Measurements from ENCODE around the gene S100A4.

DNA sequence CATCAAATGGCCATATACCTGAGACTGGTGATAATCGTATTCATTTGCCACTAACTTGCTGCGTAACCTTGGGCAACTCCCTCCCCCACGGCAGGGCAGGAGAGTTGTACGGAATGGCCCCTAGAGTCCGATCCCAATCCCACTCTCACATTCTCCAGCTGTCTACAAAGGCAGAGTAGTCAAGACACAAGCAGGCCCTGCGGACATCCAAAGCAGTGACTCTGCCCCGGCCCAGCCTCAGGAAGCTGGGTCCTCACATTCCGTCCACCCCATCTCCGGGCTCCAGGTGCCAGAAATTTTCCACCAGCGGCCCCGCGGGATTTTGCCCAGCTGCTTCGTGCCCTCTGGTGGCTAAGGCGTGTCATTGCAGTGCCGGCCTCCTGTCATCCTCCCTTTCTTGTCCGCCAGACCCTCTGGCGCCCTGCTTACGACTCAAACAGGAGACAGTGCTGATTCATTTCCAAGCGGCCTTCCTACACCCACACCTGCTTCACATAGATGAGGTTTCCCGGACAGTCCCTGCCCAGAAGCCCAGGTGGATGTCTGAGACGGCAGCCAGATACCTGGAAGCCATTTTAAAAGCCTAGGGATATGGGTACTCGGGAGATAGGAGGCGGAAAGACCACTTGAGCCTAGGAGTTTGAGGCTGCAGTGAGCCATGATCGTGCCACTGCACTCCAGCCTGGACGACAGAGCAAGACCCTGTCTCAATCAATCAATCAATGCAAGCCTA is 22.9 kb upstream of the S100A4 start:
- TF ChIP-seq, protein P1, sequence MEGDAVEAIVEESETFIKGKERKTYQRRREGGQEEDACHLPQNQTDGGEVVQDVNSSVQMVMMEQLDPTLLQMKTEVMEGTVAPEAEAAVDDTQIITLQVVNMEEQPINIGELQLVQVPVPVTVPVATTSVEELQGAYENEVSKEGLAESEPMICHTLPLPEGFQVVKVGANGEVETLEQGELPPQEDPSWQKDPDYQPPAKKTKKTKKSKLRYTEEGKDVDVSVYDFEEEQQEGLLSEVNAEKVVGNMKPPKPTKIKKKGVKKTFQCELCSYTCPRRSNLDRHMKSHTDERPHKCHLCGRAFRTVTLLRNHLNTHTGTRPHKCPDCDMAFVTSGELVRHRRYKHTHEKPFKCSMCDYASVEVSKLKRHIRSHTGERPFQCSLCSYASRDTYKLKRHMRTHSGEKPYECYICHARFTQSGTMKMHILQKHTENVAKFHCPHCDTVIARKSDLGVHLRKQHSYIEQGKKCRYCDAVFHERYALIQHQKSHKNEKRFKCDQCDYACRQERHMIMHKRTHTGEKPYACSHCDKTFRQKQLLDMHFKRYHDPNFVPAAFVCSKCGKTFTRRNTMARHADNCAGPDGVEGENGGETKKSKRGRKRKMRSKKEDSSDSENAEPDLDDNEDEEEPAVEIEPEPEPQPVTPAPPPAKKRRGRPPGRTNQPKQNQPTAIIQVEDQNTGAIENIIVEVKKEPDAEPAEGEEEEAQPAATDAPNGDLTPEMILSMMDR (IDR thresholded peaks at IDR 0.05), result peak; percentile 97 to 100 (median 99)
- TF ChIP-seq POLR2A (IDR thresholded peaks at IDR 0.05), result no peak

All from esophagus squamous epithelium (tissue), 4 donors.